Renal pelvis (tissue), 4 donors: ENCODE results near the gene FHAD1. TPM values are rescaled to one million over a fixed set of nuclear protein-coding genes. Genes with fewer than 3 reads are reported as not detected.
"Not testable (repeated sequence)": the region's sequence is repeated elsewhere in the genome, so short reads cannot be mapped to it uniquely, and the experiment has no call there.

ENCODE experiments used
- DNase-seq: peaks from one replicate; pipeline ENCODE4 v3.0.0-alpha.2; 2013
- polyA plus RNA-seq, 3 donors: library from polyadenylated mRNA; unstranded; fragments of 120-200 nt; gene quantifications; one replicate each; pipeline ENCODE4 v1.2.1, GENCODE V29; 2013; ENCODE audit not compliant: insufficient read length in 3 of 3

Gene FHAD1
- polyA plus RNA-seq, 3 donors, result 2.9 to 4.7 (median 3.5) TPM

DNA sequence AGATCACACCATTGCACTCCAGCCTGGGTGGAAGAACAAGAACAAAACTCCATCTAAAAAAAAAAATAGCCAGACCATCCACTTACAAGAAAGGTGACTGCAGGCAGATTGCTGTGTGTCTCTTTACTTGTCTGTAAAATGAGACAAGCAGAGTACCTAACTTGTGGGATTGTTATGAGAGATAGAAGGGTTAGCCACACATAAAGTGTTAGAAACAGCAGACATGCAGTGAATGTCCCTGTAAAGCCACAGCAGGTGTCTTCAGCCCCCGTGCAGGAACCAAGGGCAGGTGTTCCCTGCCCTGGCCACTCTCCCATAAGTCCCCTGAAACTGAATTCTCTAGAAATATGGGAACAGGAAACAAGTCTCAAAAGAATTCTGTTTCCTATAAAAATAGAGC, 121.9 kb downstream of the FHAD1 start:
- DNase-seq, result no peak

DNA sequence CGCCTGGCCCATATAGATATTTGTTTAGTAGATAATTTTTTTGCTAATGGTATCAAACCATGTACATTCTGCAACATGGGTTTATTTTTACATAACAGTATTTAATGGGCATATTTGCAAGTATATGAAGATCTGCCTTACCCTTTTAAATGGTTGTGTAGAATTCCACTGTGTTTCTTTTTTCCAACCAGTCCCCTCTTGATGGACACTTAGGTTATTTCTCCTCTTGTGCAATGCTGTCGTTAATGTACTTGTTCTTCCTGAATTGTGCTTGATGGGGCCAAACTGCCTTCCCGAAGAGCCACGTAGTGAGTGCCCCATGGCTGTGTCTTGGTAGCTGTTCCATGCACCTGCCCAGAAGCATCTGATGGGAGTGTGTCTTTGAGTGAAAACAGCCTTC, 123.2 kb downstream of the FHAD1 start:
- no peak for DNase-seq

DNA sequence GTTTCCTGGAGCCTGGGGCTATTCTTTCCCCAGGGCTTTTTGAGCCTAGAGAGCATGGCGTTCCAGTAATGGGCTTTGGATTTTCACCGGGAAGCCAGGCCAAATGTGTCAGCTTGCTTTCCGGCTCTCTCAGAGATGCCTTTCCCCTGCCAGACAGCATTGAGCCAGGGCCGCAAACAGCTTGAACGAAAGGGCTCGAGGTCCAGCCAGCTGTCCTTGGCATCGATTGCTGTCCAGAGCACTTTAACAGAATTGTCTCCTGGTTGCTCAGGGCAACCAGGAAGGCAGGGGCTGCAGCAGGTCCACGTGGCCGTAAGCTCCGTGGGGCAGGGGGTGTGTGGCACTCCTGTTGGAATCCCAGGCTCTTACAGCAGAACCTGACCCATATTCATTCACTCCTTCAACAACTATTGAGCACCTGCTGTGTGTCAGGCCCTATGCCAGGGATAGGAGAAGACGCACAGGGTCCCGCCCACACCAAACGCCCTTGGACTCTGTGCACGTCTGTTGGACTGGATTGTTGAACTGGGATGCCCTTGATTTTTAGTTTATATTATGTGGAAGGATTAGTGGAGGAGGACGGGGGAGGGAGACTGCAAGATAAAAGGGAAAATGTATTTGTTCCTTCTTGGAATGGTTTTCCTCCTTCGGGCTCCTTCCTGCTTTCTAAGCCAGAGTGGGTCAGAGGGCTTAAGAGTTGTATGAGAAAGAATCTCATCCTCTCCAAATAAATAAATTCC, 123.9 kb downstream of the FHAD1 start:
- DNase-seq, result no peak

DNA sequence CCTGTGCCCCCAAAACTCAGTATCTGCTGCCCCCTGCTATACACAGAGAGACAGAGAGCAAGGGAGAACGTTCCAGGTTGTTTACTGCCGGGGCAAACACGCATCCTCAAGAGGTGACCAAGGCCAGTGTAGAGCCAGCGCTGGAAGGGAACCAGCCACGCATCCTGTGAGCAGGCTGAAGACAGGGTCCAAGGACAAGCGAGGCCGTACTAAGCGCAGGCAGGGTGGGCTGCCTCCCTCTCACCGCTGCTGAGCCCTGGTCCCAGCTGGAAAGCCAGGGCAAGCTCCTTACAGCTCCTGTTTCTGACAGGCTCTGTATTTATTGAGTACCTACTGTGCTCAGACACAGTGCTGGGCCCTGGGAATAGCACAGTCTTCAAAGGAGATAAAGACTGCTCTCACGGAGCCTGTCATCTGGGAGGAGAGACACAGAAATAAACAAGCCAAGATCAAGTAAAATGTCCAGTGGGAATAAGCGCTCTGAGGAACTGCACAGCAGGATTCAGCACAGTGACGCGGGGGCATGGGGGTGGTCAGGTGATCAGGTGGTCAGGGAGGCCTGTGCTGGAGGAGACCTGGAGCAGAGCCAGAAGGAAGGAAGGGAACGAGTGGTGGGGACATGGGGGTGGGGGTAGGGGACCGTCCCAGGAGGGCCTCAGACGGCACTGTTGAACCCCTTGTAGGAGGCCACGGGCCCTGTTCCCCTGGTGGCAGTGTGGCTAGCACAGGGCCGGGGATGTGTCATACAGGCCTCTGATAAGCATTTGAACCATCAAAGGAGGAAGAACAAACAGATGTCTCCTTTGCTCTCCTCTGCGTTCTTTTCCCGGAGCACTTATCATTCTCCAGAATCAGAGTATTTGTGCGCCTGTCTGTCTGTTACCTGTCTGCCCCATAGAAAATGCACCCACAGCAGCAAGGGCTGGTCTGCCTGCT, 124.9 kb downstream of the FHAD1 start:
- no peak for DNase-seq

DNA sequence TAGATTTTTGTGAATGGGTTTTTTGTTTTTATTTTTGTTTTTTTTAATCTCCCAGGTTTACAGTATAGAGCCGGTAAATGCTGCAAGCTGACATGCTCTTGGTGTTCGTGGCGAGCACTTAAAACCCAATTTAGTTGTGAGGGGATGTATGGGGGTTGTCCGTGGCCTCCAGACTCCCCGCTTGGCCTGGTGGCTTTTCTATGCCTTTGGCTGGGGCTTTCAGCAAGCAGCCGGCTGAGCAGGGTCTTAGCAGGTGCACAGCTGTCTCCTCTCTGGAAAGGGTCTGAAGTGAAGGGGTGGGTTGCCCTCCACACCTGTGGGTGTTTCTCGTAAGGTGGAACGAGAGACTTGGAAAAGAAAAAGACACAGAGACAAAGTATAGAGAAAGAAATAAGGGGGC, 131.7 kb downstream of the FHAD1 start:
- no peak for DNase-seq

DNA sequence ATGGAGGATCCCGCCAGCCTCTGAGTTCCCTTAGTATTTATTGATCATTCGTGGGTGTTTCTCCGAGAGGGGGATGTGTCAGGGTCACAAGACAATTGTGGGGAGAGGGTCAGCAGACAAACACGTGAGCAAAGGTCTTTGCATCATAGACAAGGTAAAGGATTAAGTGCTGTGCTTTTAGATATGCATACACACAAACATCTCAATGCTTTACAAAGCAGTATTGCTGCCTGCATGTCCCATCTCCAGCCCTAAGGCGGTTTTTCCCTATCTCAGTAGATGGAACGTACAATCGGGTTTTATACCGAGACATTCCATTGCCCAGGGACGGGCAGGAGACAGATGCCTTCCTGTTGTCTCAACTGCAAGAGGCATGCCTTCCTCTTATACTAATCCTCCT, 132.1 kb downstream of the FHAD1 start:
- DNase-seq, result not testable (repeated sequence)

DNA sequence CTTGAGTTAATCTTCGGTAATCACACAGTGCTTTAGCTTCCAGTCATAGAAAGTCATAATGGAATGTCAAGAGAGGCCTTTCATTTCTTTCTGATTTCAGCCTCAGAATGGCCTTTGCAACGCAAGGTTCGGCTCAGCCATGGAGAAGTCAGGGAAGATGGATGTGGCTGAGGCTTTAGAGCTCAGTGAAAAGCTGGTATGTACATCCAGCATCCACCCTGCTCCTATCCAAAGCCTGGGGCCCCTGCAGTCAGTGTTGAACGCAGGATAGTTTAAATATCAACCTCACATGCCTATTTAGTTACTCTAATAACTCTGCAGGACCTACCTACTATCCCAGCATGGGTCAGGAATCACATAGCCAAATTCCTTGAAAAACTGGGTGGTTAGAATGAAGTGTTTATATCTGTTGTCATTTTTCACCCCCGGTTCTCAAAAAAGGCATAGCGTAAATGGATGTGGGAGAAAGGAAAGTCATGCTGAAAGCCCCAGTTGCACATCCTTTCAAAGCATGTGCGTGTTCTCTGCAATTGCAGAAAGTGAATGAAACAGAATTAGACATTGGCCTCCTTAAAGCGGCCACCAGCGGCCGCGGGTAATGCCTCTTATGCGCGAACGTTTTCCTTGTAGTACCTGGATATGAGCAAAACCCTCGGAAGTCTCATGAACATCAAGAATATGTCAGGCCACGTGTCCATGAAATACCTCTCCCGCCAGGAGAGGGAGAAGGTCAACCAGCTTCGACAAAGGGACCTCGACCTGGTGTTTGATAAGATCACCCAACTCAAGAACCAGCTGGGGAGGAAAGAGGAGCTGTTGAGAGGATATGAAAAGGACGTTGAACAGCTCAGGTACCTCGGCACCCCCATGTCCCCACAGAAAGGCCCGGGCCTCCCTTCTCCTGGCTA, 133.8 kb downstream of the FHAD1 start:
- no peak for DNase-seq

DNA sequence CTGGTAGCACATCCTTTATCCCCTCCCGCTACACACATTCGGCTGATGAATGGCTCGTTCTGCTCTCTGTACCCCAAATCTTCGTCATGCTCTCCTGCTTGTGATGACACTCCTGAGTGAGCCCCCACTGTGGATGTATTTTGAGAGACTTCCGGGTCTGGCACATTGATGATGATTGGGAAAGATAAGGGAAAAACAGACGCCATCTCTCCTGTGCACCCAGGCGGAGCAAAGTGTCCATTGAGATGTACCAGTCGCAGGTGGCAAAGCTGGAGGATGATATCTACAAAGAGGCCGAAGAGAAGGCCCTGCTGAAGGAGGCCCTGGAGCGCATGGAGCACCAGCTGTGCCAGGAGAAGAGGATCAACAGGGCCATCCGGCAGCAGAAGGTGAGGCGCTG, 134.8 kb downstream of the FHAD1 start:
- DNase-seq, result no peak

DNA sequence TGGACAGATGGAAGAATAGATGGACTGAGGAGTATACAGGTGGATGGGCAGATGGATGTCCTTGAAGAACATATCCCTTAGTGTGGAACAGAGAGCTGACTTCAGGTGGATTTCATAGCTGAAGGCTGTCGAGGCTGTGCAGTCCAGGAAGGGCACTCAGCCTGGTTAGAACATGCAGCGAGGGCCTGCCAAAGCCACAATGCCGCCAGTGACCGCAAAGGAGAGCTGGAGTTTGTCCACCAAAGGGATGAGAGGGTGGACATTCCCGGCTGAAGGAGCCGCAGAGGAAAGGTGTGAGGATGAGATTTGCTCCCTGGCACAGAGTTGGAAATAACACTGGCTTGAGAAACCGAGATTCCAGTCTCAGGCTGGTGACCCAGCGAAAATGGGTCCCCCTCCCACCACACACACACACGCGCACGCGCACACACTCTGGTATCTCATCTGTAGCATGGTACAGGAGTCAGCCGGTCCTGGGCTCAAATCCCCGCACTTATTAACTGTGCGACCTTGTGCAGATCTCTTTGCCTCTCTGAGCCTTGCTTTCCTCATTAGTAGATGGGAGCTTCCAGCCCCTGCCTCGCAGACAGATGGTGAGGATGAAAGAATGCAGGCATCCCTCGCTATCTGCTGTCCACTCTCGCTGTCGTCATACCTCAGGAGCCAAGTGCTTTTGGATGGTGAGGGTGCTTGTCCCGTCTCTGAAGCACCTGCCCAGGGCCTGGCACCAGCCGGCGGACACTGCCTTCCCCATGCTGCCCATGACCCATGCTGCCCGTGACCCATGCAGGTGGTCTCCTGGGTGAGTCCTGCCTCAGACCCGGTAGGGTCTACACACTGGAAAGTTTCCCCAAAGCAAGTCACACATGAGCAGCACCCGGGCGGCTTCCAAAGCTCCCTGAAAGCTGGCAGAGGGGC, 135.8 kb downstream of the FHAD1 start:
- no peak for DNase-seq

DNA sequence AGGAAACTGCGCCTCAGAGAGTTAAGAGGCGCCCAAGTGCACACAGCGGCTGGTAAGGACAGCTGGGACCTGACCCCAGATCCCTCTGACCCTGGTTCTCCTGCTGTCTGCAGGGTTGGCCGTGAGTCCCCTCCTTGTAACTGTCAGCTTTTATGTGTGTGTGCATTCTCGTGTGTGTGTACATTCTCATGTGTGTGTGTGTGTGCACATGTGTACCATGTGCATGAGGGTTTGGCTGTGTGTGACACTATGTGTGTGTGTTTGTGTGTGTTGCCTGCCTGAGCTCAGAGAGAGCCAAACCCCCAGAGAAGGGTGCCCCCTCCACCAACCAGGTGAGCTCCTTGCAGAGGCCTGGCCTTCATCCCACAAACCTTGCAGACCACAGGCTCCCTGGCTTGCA, 136.8 kb downstream of the FHAD1 start:
- no peak for DNase-seq

DNA sequence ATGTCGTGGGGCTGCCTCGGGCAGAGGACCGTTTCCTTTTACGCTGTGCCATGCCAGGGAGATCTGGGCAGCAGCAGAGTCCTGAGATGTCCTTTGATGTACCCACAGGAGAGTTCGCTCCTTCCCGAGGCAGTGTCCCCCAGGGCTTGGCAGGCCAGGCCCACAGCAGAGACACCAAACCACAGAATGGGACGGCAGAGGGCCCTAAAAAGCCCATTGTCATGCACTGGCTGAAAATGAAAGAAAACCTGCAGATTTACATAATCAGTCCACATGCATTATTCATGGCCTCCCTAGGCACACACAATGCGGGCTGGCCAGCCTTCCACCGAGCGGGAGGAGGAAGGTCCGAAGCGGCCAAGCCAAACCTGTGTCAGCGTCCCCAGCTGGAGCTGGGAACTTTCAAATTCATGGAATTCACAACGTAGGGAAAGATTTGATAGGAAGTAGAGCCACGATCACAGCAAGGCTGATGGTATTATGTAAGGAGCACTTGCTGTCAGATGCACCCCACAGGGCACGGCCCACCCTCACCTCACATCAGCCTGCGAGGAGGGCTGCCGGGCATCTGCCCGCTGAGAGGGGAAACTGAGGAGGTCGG, 137.4 kb downstream of the FHAD1 start:
- no peak for DNase-seq

DNA sequence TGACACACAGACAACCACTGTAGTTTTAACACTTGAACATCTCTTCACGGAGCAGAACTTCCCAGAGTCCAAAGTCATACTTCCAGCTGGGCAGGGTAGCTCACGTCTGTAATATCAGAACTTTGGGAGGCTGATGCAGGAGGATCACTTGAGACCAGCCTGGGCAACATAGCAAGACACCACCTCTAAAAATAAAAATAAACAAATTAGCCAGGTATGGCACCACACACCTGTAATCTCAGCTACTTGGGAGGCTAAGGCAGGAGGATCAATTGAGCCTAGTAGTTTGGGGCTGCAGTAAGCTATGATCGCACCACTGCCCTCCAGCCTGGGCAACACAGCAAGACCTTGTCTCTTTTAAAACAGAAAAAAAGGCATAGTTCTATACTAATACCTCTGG, 138.4 kb downstream of the FHAD1 start:
- no peak for DNase-seq

DNA sequence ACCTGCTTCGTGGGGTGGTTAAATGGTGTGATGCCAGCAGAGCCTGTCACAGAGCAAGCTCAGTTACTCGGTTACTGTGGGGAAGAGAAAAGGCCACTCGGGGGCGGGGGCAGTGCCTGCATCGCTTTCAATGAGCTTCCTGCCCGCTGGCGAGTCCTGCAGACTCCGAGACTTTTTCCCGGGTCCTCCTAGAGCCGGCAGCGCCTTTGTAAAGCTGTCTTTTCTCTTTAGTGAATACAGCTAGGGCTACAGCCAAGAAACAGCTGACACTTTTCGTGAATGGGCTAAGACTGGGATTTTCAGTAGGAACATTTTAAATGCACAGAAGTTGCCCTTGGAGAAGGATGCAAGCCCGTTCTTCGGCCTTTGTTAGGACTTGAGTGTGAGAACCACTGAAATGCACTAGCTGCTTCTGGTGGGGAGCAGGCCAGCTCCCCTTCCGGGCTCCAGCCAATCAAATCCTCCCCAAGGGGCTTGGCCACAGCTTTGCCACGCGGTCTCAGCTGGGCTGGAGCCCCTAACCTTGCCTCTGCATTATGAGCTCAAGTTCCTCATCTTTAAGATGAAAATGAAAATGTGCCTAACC, 139.2 kb downstream of the FHAD1 start:
- peak; percentile 23 for DNase-seq

DNA sequence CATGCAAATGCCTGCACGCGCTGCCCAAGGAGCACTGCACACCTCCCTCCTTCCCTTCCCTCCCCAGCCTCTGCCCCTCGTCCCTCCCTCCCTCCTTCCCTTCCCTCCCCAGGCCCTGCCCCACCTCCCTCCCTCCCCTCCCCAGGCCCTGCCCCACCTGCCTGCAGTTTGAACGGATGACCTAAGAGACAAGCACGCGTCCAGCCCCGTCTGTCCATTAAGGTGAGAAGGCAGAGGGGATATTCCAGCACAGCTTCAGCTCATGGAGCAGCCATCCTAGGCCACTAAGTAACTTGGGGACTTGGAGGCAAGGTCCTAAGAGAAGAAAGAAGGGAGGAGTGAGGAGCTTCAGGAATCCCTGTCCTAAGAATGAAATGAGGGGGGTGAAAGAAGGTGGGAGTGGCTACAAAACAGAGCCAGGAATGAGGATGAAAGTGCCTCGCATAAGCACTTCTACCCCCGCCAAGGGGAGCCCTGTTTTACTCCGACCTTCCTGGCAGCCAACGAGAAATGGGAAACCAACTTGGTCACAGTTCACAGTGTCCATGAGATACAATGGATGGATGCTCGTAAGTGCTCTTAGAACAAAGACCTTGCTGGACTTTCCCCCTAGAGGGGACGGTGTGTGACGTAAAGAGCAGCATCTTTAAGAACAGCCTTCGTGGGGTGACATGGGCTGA, 141.3 kb downstream of the FHAD1 start:
- DNase-seq, result no peak

DNA sequence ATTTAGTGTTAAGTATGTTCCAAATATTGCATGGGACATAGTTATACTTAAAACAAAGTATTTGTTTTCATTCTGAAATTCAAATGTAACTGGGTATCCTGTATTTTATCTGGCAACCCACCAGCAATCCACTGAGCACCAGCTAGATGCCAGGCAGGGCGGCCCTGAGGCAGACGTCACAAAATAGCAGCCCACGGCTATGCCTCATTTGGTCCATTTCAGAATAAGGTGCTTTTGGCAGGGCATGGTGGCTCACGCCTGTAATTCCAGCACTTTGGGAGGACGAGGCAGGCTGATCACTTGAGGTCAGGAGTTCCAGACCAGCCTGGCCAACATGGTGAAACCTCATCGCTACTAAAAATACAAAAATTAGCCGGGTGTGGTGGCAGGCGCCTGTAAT, 142.8 kb downstream of the FHAD1 start:
- DNase-seq, result not testable (repeated sequence)

DNA sequence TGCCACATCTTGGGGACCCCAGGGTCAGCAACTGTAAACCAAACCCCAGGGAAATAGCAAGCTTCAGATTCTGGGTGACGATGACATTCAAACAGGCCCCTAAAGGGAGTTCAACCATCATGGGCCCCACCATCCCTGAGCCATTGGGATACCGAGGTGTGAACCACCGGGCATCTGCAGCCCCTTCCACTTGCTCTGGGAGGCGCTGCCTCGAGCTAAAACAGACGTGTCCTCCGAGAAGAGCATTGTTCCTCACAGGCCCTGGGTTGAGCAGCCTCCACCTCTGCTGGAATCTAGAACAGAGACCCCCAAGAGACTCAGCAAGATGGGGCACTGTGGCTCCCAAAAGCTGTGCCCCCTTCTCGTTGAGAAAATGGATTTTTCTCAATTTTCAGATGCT, 143.6 kb downstream of the FHAD1 start:
- DNase-seq, result no peak

DNA sequence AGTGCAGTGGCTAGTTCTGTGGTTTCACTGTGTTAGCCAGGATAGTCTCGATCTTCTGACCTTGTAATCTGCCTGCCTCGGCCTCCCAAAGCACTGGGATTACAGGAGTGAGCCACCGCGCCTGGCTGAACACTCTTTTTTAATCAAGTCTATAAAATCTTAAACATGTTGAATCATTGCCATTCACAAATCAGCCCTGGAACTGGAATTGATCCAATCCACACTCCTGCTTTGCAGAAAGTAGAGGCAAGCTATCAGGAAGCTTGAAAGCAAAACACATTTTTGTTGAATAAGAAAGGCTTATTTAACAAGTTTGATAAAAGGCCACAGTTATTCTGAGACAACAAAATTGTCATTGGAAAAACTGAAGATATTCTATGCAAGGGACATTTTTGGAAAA, 144.3 kb downstream of the FHAD1 start:
- DNase-seq, result no peak

DNA sequence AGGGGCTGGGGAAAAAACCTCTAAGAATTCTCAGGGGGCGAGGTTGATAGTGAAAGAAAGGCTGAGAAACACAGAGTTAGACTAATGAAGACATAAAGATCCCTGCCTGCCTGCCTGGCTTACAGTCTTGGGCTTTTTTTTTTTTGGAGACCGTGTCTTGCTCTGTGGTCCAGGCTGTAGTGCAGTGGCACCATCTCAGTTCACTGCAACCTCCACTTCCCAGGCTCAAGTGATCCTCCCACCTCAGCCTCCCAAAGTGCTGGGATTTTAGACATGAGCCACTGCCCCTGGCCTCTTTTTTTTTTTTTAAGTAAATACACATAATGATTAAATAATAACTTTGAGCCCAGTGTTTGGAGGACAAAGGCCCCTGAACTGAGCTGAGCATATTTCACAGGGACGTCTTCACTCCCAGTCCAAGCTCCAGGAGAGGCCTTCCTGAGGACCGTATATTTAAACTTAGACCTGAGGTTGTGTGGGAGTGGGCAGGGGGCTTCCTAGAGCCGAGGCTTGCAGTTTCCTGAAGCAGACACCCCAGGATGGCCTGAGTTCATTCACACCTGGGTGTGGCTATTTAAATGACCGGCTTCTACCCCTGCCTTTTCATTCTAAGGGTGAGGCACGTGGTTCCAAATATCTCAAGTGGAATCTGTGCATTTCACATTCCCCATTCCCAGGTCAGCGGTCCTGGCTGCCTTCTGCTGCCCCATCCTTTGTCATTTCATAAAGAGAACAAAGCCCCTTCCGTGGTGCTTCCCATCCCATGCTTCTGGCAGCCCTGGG, 146.6 kb downstream of the FHAD1 start:
- DNase-seq, result no peak

DNA sequence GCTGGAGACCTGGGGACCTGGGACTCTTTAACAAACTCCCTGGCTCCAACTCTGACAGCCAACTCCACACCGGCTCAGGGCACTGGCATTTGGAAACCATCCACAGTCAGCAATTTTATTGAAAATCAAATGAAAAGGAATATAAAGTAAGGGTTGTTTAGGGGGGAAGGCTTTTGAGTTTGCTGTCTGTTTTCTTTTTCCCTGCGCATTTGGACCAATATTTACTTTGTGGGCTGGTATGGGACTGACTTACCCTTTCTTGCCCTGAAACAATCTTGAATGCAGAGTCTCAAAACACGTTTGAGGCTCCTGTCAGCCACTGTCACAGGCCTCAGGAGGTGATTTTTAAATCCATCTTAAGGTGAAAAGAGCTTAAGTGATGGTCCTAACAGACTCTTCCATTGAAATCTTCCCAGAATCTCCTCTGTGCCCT, 147.3 kb downstream of the FHAD1 start:
- no peak for DNase-seq
